HepG2 (cell line): ENCODE measurements around the gene OR13H1. TPM values are rescaled to one million over a fixed set of nuclear protein-coding genes. Genes with fewer than 3 reads are reported as not detected.

Source experiments
- ATAC-seq: fragments of 200-7000 bp; cut with Tn5 transposase; 3 replicates; pipeline ENCODE4 v1.9.1; 2020; ENCODE audit warnings: mild to moderate bottlenecking, moderate library complexity
- BruUV-seq: library from RNA; stranded (reverse); fragments of 400-500 nt; replicated peaks from 2 replicates; lab custom pipeline; 2021; lab: Mats Ljungman, UMichigan
- CTCF ChIA-PET: fragments of 300-600 bp; formaldehyde crosslinking; extraction: SDS; loops from one replicate; lab custom pipeline; 2021; ENCODE audit warnings: low total read pairs, inconsistent platforms, low intra/inter-chr PET ratio; lab: Yijun Ruan, JAX
- POLR2A ChIA-PET: fragments of 350-600 bp; sonication (Branson Sonifier 250); formaldehyde crosslinking; loops from one replicate; lab custom pipeline; 2020; ENCODE audit warnings: antibody characterized with exemption, inconsistent platforms; lab: Yijun Ruan, JAX
- DNase-seq: peaks from one replicate; pipeline ENCODE4 v3.0.0-alpha.2; 2015; ENCODE audit warnings: low spot score
- FAIRE-seq: peaks from 3 replicates; lab custom pipeline; 2011; peaks lifted over from hg19 to GRCh38; lab: Jason Lieb, UNC
- H2AFZ ChIP-seq: one replicate; pipeline ENCODE4 v1.6.1; 2011; ENCODE audit warnings: low read length, inconsistent platforms
- H3K27ac ChIP-seq: fragments of 300-600 bp; 3 replicates; pipeline ENCODE4 v1.8.0; 2011; ENCODE audit warnings: mixed run types, mild to moderate bottlenecking, mixed read lengths, low read length, inconsistent platforms; ENCODE audit not compliant: insufficient read depth; ENCODE audit errors: extremely low read length
- H3K27me3 ChIP-seq, 2 experiments: fragments of 200-600 bp in 1 of 2; 2 replicates in 1 of 2; 3 replicates in 1 of 2; pipeline versions ENCODE4 v1.6.0 to v1.8.0; 2011; ENCODE audit warnings: low read length in 2 of 2, mild to moderate bottlenecking in 2 of 2, moderate library complexity in 2 of 2, inconsistent platforms in 1 of 2; ENCODE audit not compliant: insufficient read depth in 2 of 2, control insufficient read depth in 1 of 2
- H3K36me3 ChIP-seq, 2 experiments: fragments of 200-600 bp in 1 of 2; replicated peaks in 1 of 2; 2 replicates in 1 of 2; 3 replicates in 1 of 2; pipeline versions ENCODE4 v1.5.1 to v1.8.0; 2011; ENCODE audit warnings: low read length in 2 of 2, inconsistent platforms in 1 of 2; ENCODE audit not compliant: insufficient read depth in 2 of 2, control insufficient read depth in 1 of 2
- H3K4me1 ChIP-seq: 2 replicates; pipeline ENCODE4 v1.5.1; 2012; ENCODE audit warnings: low read length, inconsistent platforms; ENCODE audit not compliant: insufficient read depth
- H3K4me2 ChIP-seq: 2 replicates; pipeline ENCODE4 v1.6.0; 2011; ENCODE audit warnings: low read depth, low read length, inconsistent platforms
- H3K4me3 ChIP-seq, 3 experiments: fragments of 200-600 bp in 1 of 3; sonication (generic), shearing (Covaris generic) in 1 of 3; replicated peaks in 1 of 3; 2 replicates each; pipeline ENCODE4 v1.5.1; 2011 to 2016; ENCODE audit warnings: low read length in 3 of 3, inconsistent platforms in 2 of 3, low read depth in 2 of 3, mild to moderate bottlenecking in 2 of 3, control low read depth in 1 of 3, mixed read lengths in 1 of 3; ENCODE audit not compliant: insufficient read depth in 1 of 3
- H3K79me2 ChIP-seq: one replicate; pipeline ENCODE4 v1.6.1; 2011; ENCODE audit warnings: low read length, inconsistent platforms; ENCODE audit not compliant: insufficient read depth
- H3K9ac ChIP-seq: 2 replicates; pipeline ENCODE4 v1.6.0; 2011; ENCODE audit warnings: mild to moderate bottlenecking, low read depth, low read length, inconsistent platforms; ENCODE audit not compliant: insufficient read depth
- H3K9me3 ChIP-seq: 2 replicates; pipeline ENCODE4 v1.5.1; 2012; ENCODE audit warnings: mild to moderate bottlenecking, low read length
- H4K20me1 ChIP-seq: 2 replicates; pipeline ENCODE4 v1.6.0; 2011; ENCODE audit warnings: inconsistent platforms, mild to moderate bottlenecking, low read length, moderate library complexity; ENCODE audit not compliant: insufficient read depth
- CAMTA2 ChIP-seq: sonication (generic); formaldehyde crosslinking; IDR thresholded peaks from 2 replicates; pipeline ENCODE4 v1.4.0; 2020; ENCODE audit warnings: mild to moderate bottlenecking, missing genetic modification reagents, borderline replicate concordance
- EP300 ChIP-seq, 3 experiments: sonication (generic) in 1 of 3; formaldehyde crosslinking in 1 of 3; IDR thresholded peaks; 2 replicates each; pipeline versions ENCODE4 v1.5.1 to v1.6.1; 2011 to 2020; ENCODE audit warnings: low read depth in 2 of 3, low read length in 2 of 3, borderline replicate concordance in 1 of 3, improper control_type of control experiment in 1 of 3, mild to moderate bottlenecking in 1 of 3, missing genetic modification reagents in 1 of 3, moderate library complexity in 1 of 3
- KMT2B ChIP-seq: IDR thresholded peaks from 2 replicates; pipeline ENCODE4 v1.6.1; 2016; ENCODE audit warnings: missing genetic modification reagents, missing compliant biosample characterization
- MZF1 ChIP-seq: sonication (generic); formaldehyde crosslinking; IDR thresholded peaks from 2 replicates; pipeline ENCODE4 v1.8.1; 2023; ENCODE audit warnings: mild to moderate bottlenecking, missing genetic modification reagents, borderline replicate concordance
- SRF ChIP-seq: IDR thresholded peaks from 2 replicates; pipeline ENCODE4 v1.6.1; 2011; ENCODE audit warnings: mild to moderate bottlenecking, low read depth, low read length, moderate library complexity
- ZFP1 ChIP-seq: IDR thresholded peaks from 2 replicates; pipeline ENCODE4 v1.6.1; 2016
- ZNF260 ChIP-seq: sonication (generic); formaldehyde crosslinking; IDR thresholded peaks from 2 replicates; pipeline ENCODE4 v1.4.0; 2020; ENCODE audit warnings: missing genetic modification reagents, low read depth, mild to moderate bottlenecking, borderline replicate concordance
- ZNF33B ChIP-seq: sonication (generic); formaldehyde crosslinking; IDR thresholded peaks from 2 replicates; pipeline ENCODE4 v1.5.1; 2020; ENCODE audit warnings: mild to moderate bottlenecking, missing genetic modification reagents
- ZNF44 ChIP-seq: sonication (generic); formaldehyde crosslinking; IDR thresholded peaks from 2 replicates; pipeline ENCODE4 v1.5.1; 2020; ENCODE audit warnings: mild to moderate bottlenecking, missing genetic modification reagents
- ZNF775 ChIP-seq: sonication (generic); formaldehyde crosslinking; IDR thresholded peaks from 2 replicates; pipeline ENCODE4 v1.4.0; 2020; ENCODE audit warnings: missing genetic modification reagents, mild to moderate bottlenecking, moderate library complexity, borderline replicate concordance
- ZSCAN30 ChIP-seq: sonication (generic); formaldehyde crosslinking; IDR thresholded peaks from 2 replicates; pipeline ENCODE4 v1.5.0; 2020; ENCODE audit warnings: mild to moderate bottlenecking, missing genetic modification reagents
- WGBS: methylation state at CpG from one replicate; pipeline ENCODE4 v1.1.6; 2017; ENCODE audit warnings: low lambda C conversion rate; 5-methylcytosine and 5-hydroxymethylcytosine counted together
- in situ Hi-C: cut with HindIII; loops from 2 replicates; pipeline ENCODE4 v1.10.0; 2017; ENCODE audit warnings: low pct_unique_long_range_greater_than_20kb; ENCODE audit not compliant: extremely low pct_ligation_motif_present
- intact Hi-C: fragments of 100-400 bp; cut with micrococcal nuclease; formaldehyde crosslinking; loops from one replicate; pipeline ENCODE4 v1.10.0; 2022; ENCODE audit not compliant: unreplicated experiment
- polyA plus RNA-seq, 8 experiments: library from polyadenylated mRNA; depleted of rRNA in 3 of 8; stranded (reverse) in 7 of 8; unstranded in 1 of 8; fragments of >200 nt; fragmentation: Illumina TruSeq in 4 of 8; extraction: Trizol in 4 of 8; gene quantifications; 2 replicates each; pipeline versions ENCODE4 v1.2.1 to v1.2.3, GENCODE V29; 2011 to 2016; ENCODE audit warnings: low read depth in 4 of 8, missing spikeins in 1 of 8, mixed read lengths in 1 of 8; ENCODE audit not compliant: insufficient read depth in 1 of 8
- total RNA-seq, 5 experiments: library from RNA; depleted of rRNA; stranded (reverse); fragments of >200 nt; fragmentation: Illumina TruSeq; extraction: Trizol; gene quantifications; 2 replicates each; pipeline ENCODE4 v1.2.3, GENCODE V29; 2016; ENCODE audit warnings: low read depth in 1 of 5
- TF ChIP-seq, protein P1 (sequence below): IDR thresholded peaks from 2 replicates; pipeline ENCODE4 v1.6.1; 2016; ENCODE audit warnings: missing compliant biosample characterization, missing genetic modification reagents, borderline replicate concordance
- TF ChIP-seq, protein P2 (sequence below): sonication (generic); formaldehyde crosslinking; IDR thresholded peaks from 2 replicates; pipeline ENCODE4 v1.8.1; 2023; ENCODE audit warnings: mild to moderate bottlenecking, missing genetic modification reagents

OR13H1 gene
- total and polyA plus RNA-seq, 2 of the 13 experiments (the other 11 are each of a cell fraction or from before 2014, with no cell fraction given): not detected

DNA sequence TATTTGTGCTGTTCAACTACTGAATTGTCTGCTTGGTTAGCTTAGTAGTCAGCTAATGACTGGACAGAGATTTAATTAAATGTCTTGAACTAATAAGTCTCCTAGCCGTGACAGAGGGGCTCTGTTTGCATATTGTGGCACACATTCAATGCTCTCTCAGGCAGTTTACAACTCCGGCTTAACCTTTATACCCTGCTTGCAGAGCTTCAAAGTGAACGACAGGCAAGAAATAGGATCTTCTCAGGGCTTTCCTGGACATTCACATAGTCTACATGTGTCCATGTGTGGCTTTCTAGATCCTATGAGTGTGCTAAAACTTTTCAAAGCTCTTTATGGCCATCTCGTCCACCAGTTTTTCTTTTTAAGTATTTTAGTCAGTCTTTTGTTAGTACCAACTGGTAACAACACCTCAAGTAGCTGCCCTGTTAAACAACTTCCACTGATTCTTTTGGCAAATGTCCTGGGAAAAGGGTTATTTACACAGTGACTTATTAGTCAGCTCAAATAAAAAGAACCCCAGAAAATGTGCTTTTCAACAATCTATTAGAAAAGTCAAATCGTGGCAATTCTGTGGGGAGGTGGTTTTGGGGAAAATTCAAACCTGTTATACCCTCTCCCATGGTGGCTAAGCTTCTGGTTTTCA lies 28.6 kb downstream of the OR13H1 start:
- Histone ChIP-seq H2AFZ (no peak overlapping the region), H4K20me1 (no peaks in the 10 kb centered on the region), H3K4me2 (no peak overlapping the region), H3K4me3 (no peak overlapping the region), H3K4me1 (no peaks in the 10 kb centered on the region), H3K9ac (no peak overlapping the region), H3K27ac (no peak overlapping the region), H3K9me3 (no peaks in the 10 kb centered on the region), H3K79me2 (no peaks in the 10 kb centered on the region), H3K36me3 (no peaks in the 10 kb centered on the region), H3K27me3 (no peaks in the 10 kb centered on the region)
- 2% methylated on average over 5 of the region's 5 CpGs for whole genome bisulfite sequencing
- ChIA-PET CTCF (no interaction called here), POLR2A (no interaction called here)
- DNase-seq: no peak
- FAIRE-seq: no peak
- no TSS peak for BruUV-seq
- no peak for ATAC-seq
- in situ Hi-C loops (no loop called here), intact Hi-C loops (no loop called here)
- TF ChIP-seq SRF (no peak), ZNF260 (CRISPR knock-in tag) (no peak), ZFP1 (CRISPR knock-in tag) (no peak), KMT2B (CRISPR knock-in tag) (no peak), ZNF44 (CRISPR knock-in tag) (no peak), MZF1 (CRISPR knock-in tag) (no peak), ZNF775 (CRISPR knock-in tag) (no peak), ZNF33B (CRISPR knock-in tag) (no peak), CAMTA2 (no peak), ZSCAN30 (CRISPR knock-in tag) (no peak), EP300 (IDR thresholded peaks at IDR 0.05; ENCODE audit: low read depth in 2 of 2, low read length in 2 of 2) (no peak), EP300 (CRISPR knock-in tag; IDR thresholded peaks at IDR 0.05; ENCODE audit: borderline replicate concordance) (no peak)
- TF ChIP-seq, protein P1, sequence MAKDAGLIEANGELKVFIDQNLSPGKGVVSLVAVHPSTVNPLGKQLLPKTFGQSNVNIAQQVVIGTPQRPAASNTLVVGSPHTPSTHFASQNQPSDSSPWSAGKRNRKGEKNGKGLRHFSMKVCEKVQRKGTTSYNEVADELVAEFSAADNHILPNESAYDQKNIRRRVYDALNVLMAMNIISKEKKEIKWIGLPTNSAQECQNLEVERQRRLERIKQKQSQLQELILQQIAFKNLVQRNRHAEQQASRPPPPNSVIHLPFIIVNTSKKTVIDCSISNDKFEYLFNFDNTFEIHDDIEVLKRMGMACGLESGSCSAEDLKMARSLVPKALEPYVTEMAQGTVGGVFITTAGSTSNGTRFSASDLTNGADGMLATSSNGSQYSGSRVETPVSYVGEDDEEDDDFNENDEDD (CRISPR knock-in tag): no peak
- TF ChIP-seq, protein P2, sequence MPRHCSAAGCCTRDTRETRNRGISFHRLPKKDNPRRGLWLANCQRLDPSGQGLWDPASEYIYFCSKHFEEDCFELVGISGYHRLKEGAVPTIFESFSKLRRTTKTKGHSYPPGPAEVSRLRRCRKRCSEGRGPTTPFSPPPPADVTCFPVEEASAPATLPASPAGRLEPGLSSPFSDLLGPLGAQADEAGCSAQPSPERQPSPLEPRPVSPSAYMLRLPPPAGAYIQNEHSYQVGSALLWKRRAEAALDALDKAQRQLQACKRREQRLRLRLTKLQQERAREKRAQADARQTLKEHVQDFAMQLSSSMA (CRISPR knock-in tag): no peak
